ENCODE data around the gene ZNF117.

DNA sequence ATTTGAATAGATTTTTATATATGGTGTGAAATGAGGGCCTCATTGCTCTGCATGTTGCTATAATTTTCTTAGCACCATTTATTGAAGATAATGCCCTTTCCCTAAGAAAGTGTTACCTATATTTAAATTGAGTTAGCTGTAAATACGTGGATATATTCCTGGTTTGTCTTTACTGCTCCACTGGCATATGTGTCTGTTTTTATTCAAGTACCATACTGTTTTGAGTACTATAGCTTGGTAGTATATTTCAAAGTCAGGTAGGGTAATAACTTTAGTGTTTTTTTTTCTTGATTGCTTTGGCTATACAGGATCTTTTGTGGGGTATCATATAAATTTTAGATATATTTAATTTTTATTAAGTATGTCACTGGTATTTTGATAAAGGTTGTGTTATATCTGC lies 56.4 kb downstream of the ZNF117 start:
- TF ChIP-seq, protein P1, sequence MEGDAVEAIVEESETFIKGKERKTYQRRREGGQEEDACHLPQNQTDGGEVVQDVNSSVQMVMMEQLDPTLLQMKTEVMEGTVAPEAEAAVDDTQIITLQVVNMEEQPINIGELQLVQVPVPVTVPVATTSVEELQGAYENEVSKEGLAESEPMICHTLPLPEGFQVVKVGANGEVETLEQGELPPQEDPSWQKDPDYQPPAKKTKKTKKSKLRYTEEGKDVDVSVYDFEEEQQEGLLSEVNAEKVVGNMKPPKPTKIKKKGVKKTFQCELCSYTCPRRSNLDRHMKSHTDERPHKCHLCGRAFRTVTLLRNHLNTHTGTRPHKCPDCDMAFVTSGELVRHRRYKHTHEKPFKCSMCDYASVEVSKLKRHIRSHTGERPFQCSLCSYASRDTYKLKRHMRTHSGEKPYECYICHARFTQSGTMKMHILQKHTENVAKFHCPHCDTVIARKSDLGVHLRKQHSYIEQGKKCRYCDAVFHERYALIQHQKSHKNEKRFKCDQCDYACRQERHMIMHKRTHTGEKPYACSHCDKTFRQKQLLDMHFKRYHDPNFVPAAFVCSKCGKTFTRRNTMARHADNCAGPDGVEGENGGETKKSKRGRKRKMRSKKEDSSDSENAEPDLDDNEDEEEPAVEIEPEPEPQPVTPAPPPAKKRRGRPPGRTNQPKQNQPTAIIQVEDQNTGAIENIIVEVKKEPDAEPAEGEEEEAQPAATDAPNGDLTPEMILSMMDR (conservative IDR thresholded peaks at IDR 0.05 in 1 of 2, IDR thresholded peaks at IDR 0.05 in 1 of 2; ENCODE audit: low read depth in 1 of 2, low read length in 2 of 2), result no peak
- TF ChIP-seq EZH2 (IDR thresholded peaks at IDR 0.05; ENCODE audit: low read length, missing control alignments), result no peak
